Colonic mucosa (tissue), 4 donors: ENCODE results near the gene STRN. TPM values are rescaled to one million over a fixed set of nuclear protein-coding genes. Genes with fewer than 3 reads are reported as not detected.
"Not testable (repeated sequence)": the region's sequence is repeated elsewhere in the genome, so short reads cannot be mapped to it uniquely, and the experiment has no call there.

Experiments used
- DNase-seq: peaks from one replicate; pipeline ENCODE4 v3.0.0-alpha.2; 2020
- H3K27ac ChIP-seq: fragments of 200-600 bp; one replicate; pipeline ENCODE4 v1.8.0; 2021
- H3K27me3 ChIP-seq: fragments of 200-600 bp; one replicate; pipeline ENCODE4 v1.8.0; 2021
- H3K36me3 ChIP-seq: fragments of 200-600 bp; one replicate; pipeline ENCODE4 v1.8.0; 2021
- H3K4me1 ChIP-seq: fragments of 200-600 bp; one replicate; pipeline ENCODE4 v1.8.0; 2021; ENCODE audit warnings: mild to moderate bottlenecking
- H3K4me3 ChIP-seq: fragments of 200-600 bp; one replicate; pipeline ENCODE4 v1.8.0; 2021
- H3K9ac ChIP-seq, 2 donors: one replicate each; pipeline ENCODE4 v1.7.0; 2013; ENCODE audit warnings: control low read depth in 2 of 2, low read depth in 2 of 2, low read length in 2 of 2
- H3K9me3 ChIP-seq: fragments of 200-600 bp; one replicate; pipeline ENCODE4 v1.8.0; 2021
- CTCF ChIP-seq: fragments of 200-600 bp; IDR thresholded peaks from one replicate; pipeline ENCODE4 v1.8.0; 2022; ENCODE audit warnings: antibody characterized with exemption, mild to moderate bottlenecking
- intact Hi-C: fragments of 100-400 bp; cut with DNase I; formaldehyde crosslinking; loops from one replicate; pipeline ENCODE4 v1.14.1; 2022
- total RNA-seq, 2 donors: library from RNA; stranded (reverse); fragmentation: NEBNext Ultra II Directional in 1 of 2; extraction: Animal tissue kit (Norgen Biotek cat#: 25700) in 1 of 2; gene quantifications; one replicate each; pipeline ENCODE4 v1.2.1, GENCODE V29; 2021
- donor health status: healthy.
- donor health status: DM: no; HTN: no; CAD: no.
- donor health status: DM: no; HTN: no; CAD: no.

The STRN gene
- total RNA-seq, 2 donors from 2014 or later, result 36.5 to 48.6 TPM

GRCh38 chr2:36951027-36951518, 15.3 kb downstream of the STRN start:
- intact Hi-C loops, result no loop called here
- Histone ChIP-seq H3K36me3 (no peaks in the 10 kb centered on the region), H3K4me3 (no peak overlapping the region), H3K9ac (no peak overlapping the region), H3K27ac (no peak overlapping the region), H3K4me1 (no peaks in the 10 kb centered on the region), H3K9me3 (no peaks in the 10 kb centered on the region), H3K27me3 (no peaks in the 10 kb centered on the region)
- TF ChIP-seq CTCF, result no peak
- DNase-seq, result no peak

- Histone ChIP-seq H3K27me3 (no peaks in the 10 kb centered on the region), H3K9ac (no peak overlapping the region), H3K9me3 (no peaks in the 10 kb centered on the region), H3K4me3 (no peak overlapping the region), H3K36me3 (no peaks in the 10 kb centered on the region), H3K27ac (no peak overlapping the region), H3K4me1 (no peaks in the 10 kb centered on the region)
- no peak for DNase-seq
- intact Hi-C loops, result no loop called here
- no peak for TF ChIP-seq CTCF
Observed at GRCh38 chr2:36949845-36950244, 16.5 kb downstream of the STRN start.

GRCh38 chr2:36945240-36945639, 21.1 kb downstream of the STRN start:
- H3K36me3 ChIP-seq, H3K4me1 ChIP-seq, H3K9ac ChIP-seq, H3K9me3 ChIP-seq, intact Hi-C loops, H3K27ac ChIP-seq, H3K4me3 ChIP-seq, H3K27me3 ChIP-seq, DNase-seq: not testable (repeated sequence)

- no peaks in the 10 kb centered on the region for H3K27me3 ChIP-seq
- no peak for DNase-seq
- H3K4me1 ChIP-seq, result no peaks in the 10 kb centered on the region
- no peak overlapping the region for H3K27ac ChIP-seq
- intact Hi-C loops, result no loop called here
- H3K4me3 ChIP-seq, result no peak overlapping the region
- no peaks in the 10 kb centered on the region for H3K9me3 ChIP-seq
- TF ChIP-seq CTCF, result no peak
- H3K36me3 ChIP-seq, result no peaks in the 10 kb centered on the region
- H3K9ac ChIP-seq, result no peak overlapping the region
Observed at GRCh38 chr2:36941867-36942266, 24.5 kb downstream of the STRN start.

- H3K27me3 ChIP-seq, H3K4me1 ChIP-seq, intact Hi-C loops, H3K9me3 ChIP-seq, DNase-seq, H3K4me3 ChIP-seq, H3K9ac ChIP-seq, H3K27ac ChIP-seq, H3K36me3 ChIP-seq: not testable (repeated sequence)
Observed at GRCh38 chr2:36936526-36936925, 29.8 kb downstream of the STRN start.

- intact Hi-C loops, H3K27ac ChIP-seq, DNase-seq, H3K27me3 ChIP-seq, H3K4me3 ChIP-seq, H3K4me1 ChIP-seq, H3K9me3 ChIP-seq, H3K9ac ChIP-seq, H3K36me3 ChIP-seq: not testable (repeated sequence)
Observed at GRCh38 chr2:36931688-36932087, 34.6 kb downstream of the STRN start.

- H3K27ac ChIP-seq, intact Hi-C loops, H3K9ac ChIP-seq: not testable (repeated sequence)
Observed at GRCh38 chr2:36930787-36931410, 35.4 kb downstream of the STRN start.

GRCh38 chr2:36926175-36927132, 39.9 kb downstream of the STRN start:
- H3K27ac ChIP-seq, H3K9me3 ChIP-seq, H3K36me3 ChIP-seq, DNase-seq, H3K27me3 ChIP-seq, H3K4me3 ChIP-seq, intact Hi-C loops, H3K4me1 ChIP-seq, H3K9ac ChIP-seq: not testable (repeated sequence)

More at GRCh38 chr2:36930787-36931410, 35.4 kb downstream of the STRN start:
- H3K9me3 ChIP-seq, H3K4me3 ChIP-seq, H3K4me1 ChIP-seq, H3K27me3 ChIP-seq, DNase-seq, H3K36me3 ChIP-seq: not testable (repeated sequence)

- H3K27me3 ChIP-seq, DNase-seq, H3K36me3 ChIP-seq, intact Hi-C loops, H3K9me3 ChIP-seq, H3K9ac ChIP-seq, H3K27ac ChIP-seq, H3K4me1 ChIP-seq, H3K4me3 ChIP-seq: not testable (repeated sequence)
Observed at GRCh38 chr2:36922629-36923028, 43.7 kb downstream of the STRN start.
